ENCODE data around the gene MAP3K1. TPM values are rescaled to one million over a fixed set of nuclear protein-coding genes. Genes with fewer than 3 reads are reported as not detected.

The MAP3K1 gene
- total RNA-seq, 1 experiment from 2014 or later: 26.1 TPM

GRCh38 chr5:56900858-56901578, 85.7 kb downstream of the MAP3K1 start:
- POLR2A ChIA-PET (ENCODE audit: unreplicated experiment): no interaction called here
- H3K79me2 ChIP-seq (ENCODE audit: low read depth): no peaks in the 10 kb centered on the region
- H3K36me3 ChIP-seq (ENCODE audit: low read depth): no peaks in the 10 kb centered on the region
- H3K9me2 ChIP-seq (ENCODE audit: insufficient read depth): no peaks in the 10 kb centered on the region
- no peaks in the 10 kb centered on the region for H3K9me3 ChIP-seq (ENCODE audit: insufficient read depth, low read depth)
- no peak overlapping the region for H3K27ac ChIP-seq
- peaks cover 14% of the 10 kb centered on the region; the same call in 1 of the 2 replicates for H3F3A ChIP-seq (ENCODE audit: insufficient read depth, low read depth)
- no peak overlapping the region for H3K4me3 ChIP-seq
- CTCF ChIA-PET: interaction anchor here (0.5 to 1.4 kb wide), 7 partner anchors 9 to 631 kb away, joined by 3 to 6 read pairs (median 4); no protein-coding TSS in a partner anchor
- DNase-seq: peak in 1 of 2 experiments; percentile 31
- H3K4me2 ChIP-seq: peak overlapping the region; percentile 33; the same call in 1 of the 2 replicates
- no peak for TF ChIP-seq EZH2 (IDR thresholded peaks at IDR 0.05; ENCODE audit: low read depth)
- TF ChIP-seq, protein P1, sequence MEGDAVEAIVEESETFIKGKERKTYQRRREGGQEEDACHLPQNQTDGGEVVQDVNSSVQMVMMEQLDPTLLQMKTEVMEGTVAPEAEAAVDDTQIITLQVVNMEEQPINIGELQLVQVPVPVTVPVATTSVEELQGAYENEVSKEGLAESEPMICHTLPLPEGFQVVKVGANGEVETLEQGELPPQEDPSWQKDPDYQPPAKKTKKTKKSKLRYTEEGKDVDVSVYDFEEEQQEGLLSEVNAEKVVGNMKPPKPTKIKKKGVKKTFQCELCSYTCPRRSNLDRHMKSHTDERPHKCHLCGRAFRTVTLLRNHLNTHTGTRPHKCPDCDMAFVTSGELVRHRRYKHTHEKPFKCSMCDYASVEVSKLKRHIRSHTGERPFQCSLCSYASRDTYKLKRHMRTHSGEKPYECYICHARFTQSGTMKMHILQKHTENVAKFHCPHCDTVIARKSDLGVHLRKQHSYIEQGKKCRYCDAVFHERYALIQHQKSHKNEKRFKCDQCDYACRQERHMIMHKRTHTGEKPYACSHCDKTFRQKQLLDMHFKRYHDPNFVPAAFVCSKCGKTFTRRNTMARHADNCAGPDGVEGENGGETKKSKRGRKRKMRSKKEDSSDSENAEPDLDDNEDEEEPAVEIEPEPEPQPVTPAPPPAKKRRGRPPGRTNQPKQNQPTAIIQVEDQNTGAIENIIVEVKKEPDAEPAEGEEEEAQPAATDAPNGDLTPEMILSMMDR (conservative IDR thresholded peaks at IDR 0.05): peak; percentile 79
- H4K20me1 ChIP-seq (ENCODE audit: insufficient read depth): no peaks in the 10 kb centered on the region
- H3K4me1 ChIP-seq (replicated peaks; ENCODE audit: insufficient read depth): 0 out of 2 replicates have a peak, but pooled peaks cover 4% of the 10 kb centered on the region
- H2AFZ ChIP-seq: no peak overlapping the region
- no peaks in the 10 kb centered on the region for H3K27me3 ChIP-seq (ENCODE audit: insufficient read depth, low read depth)
- intact Hi-C loops (cut with micrococcal nuclease; ENCODE audit: unreplicated experiment): loop anchor here (1.0 to 5.0 kb wide), 3 partner anchors 181 to 376 kb away; no protein-coding TSS in a partner anchor
- no TSS peak for BruUV-seq (replicated peaks)

DNA sequence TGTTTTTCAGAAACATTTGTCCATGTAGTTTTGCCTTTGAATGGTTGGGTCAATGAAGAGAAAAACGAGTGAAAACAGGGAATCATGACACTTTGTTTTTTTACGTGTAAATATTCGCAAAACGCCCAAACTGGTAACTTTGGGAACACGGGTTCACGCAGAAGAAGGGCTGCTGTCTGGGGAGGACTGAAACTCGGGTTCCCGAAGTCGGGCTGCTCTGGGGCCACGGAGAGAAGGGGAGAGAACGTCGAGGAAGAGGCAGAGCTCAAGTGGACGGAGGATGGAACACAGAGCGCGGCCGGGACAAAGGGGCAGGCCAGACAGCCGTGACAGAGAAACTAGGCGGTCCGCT, 93.6 kb downstream of the MAP3K1 start:
- no peak for TF ChIP-seq EZH2 (IDR thresholded peaks at IDR 0.05; ENCODE audit: low read depth)
- TF ChIP-seq, protein P1 (conservative IDR thresholded peaks at IDR 0.05): no peak
- peak overlapping the region; percentile 83 for H3K4me2 ChIP-seq
- CTCF ChIA-PET: no interaction called here
- peak overlapping the region; percentile 92 for H3K27ac ChIP-seq
- peak overlapping the region; percentile 63 for H3K4me3 ChIP-seq
- peak overlapping the region; percentile 95 for H2AFZ ChIP-seq
- DNase-seq: no peak
- no TSS peak for BruUV-seq (replicated peaks)
- H3K9me3 ChIP-seq (ENCODE audit: insufficient read depth, low read depth): no peaks in the 10 kb centered on the region
- peaks cover 5% of the 10 kb centered on the region; the same call in 1 of the 2 replicates for H3F3A ChIP-seq (ENCODE audit: insufficient read depth, low read depth)
- no peaks in the 10 kb centered on the region for H3K27me3 ChIP-seq (ENCODE audit: insufficient read depth, low read depth)
- no peaks in the 10 kb centered on the region for H3K36me3 ChIP-seq (ENCODE audit: low read depth)
- POLR2A ChIA-PET (ENCODE audit: unreplicated experiment): interaction anchor here (0.7 to 1.0 kb wide), 2 partner anchors 156 to 255 kb away, joined by 3 to 4 read pairs; no protein-coding TSS in a partner anchor
- H4K20me1 ChIP-seq (ENCODE audit: insufficient read depth): no peaks in the 10 kb centered on the region
- intact Hi-C loops (cut with micrococcal nuclease; ENCODE audit: unreplicated experiment): loop anchor here (1.0 to 5.0 kb wide), 2 partner anchors 264 to 637 kb away; no protein-coding TSS in a partner anchor
- peaks cover 12% of the 10 kb centered on the region for H3K4me1 ChIP-seq (replicated peaks; ENCODE audit: insufficient read depth)
- no peaks in the 10 kb centered on the region for H3K79me2 ChIP-seq (ENCODE audit: low read depth)
- no peaks in the 10 kb centered on the region for H3K9me2 ChIP-seq (ENCODE audit: insufficient read depth)

- H4K20me1 ChIP-seq (ENCODE audit: insufficient read depth): no peaks in the 10 kb centered on the region
- peak within 1 kb of the TSS; percentile 83 for H3K4me2 ChIP-seq
- H3F3A ChIP-seq (ENCODE audit: insufficient read depth, low read depth): peaks cover 5% of the 10 kb centered on the region; the same call in 1 of the 2 replicates
- no peak for TF ChIP-seq EZH2 (IDR thresholded peaks at IDR 0.05; ENCODE audit: low read depth)
- TF ChIP-seq, protein P1 (conservative IDR thresholded peaks at IDR 0.05): no peak
- no peaks in the 10 kb centered on the region for H3K79me2 ChIP-seq (ENCODE audit: low read depth)
- BruUV-seq (replicated peaks): TSS peak; percentile 90
- H3K9me3 ChIP-seq (ENCODE audit: insufficient read depth, low read depth): no peaks in the 10 kb centered on the region
- H3K27me3 ChIP-seq (ENCODE audit: insufficient read depth, low read depth): no peaks in the 10 kb centered on the region
- intact Hi-C loops (cut with micrococcal nuclease; ENCODE audit: unreplicated experiment): loop anchor here (1.0 to 5.0 kb wide), 3 partner anchors 43 to 637 kb away; partner anchors contain the start of gene MIER3
- peak within 1 kb of the TSS; percentile 99 for H2AFZ ChIP-seq
- peak within 1 kb of the TSS; percentile 98 for H3K4me3 ChIP-seq
- ChIA-PET POLR2A (ENCODE audit: unreplicated experiment) (interaction anchor here (0.5 to 1.0 kb wide), 9 partner anchors 9 to 1602 kb away, joined by 3 to 5 read pairs (median 3); partner anchors contain the start of gene DHX29), CTCF (interaction anchor here (0.6 to 1.0 kb wide), 3 partner anchors 8 to 264 kb away, joined by 3 to 12 read pairs (median 5); partner anchors contain the start of gene GPBP1)
- DNase-seq: peak; percentile 87 to 97
- no peaks in the 10 kb centered on the region for H3K9me2 ChIP-seq (ENCODE audit: insufficient read depth)
- peaks cover 12% of the 10 kb centered on the region for H3K4me1 ChIP-seq (replicated peaks; ENCODE audit: insufficient read depth)
- H3K36me3 ChIP-seq (ENCODE audit: low read depth): no peaks in the 10 kb centered on the region
- peak within 1 kb of the TSS; percentile 92 for H3K27ac ChIP-seq
Observed at GRCh38 chr5:56909294-56910209, 94.2 kb downstream of the MAP3K1 start, which contains the start of gene SETD9. Gene SETD9 (plus strand): TSS chr5:56909596. CDS start chr5:56909646, 50 bp downstream.
